IgD-negative memory B cell (primary cell): ENCODE data around the gene ADGRD1. TPM values are rescaled to one million over a fixed set of nuclear protein-coding genes. Genes with fewer than 3 reads are reported as not detected.

ENCODE experiments used
- H3K27ac Mint-ChIP-seq, 3 donors: one replicate each; pipeline ENCODE4 v1.8.0; 2020 to 2022; ENCODE audit warnings: mild to moderate bottlenecking in 3 of 3, mixed read lengths in 3 of 3, moderate library complexity in 1 of 3
- H3K27me3 Mint-ChIP-seq: one replicate; pipeline ENCODE4 v1.8.0; 2021; ENCODE audit warnings: mixed read lengths
- H3K36me3 Mint-ChIP-seq: one replicate; pipeline ENCODE4 v1.8.0; 2020; ENCODE audit warnings: mild to moderate bottlenecking, mixed read lengths
- H3K4me1 Mint-ChIP-seq, 3 donors: one replicate each; pipeline ENCODE4 v1.8.0; 2020 to 2022; ENCODE audit warnings: mixed read lengths in 3 of 3, mild to moderate bottlenecking in 1 of 3
- H3K4me3 Mint-ChIP-seq, 4 donors: one replicate each; pipeline ENCODE4 v1.8.0; 2020 to 2022; ENCODE audit warnings: mild to moderate bottlenecking in 4 of 4, mixed read lengths in 4 of 4, moderate library complexity in 3 of 4
- H3K9me3 Mint-ChIP-seq, 3 donors: one replicate each; pipeline ENCODE4 v1.8.0; 2020 to 2021; ENCODE audit warnings: mixed read lengths in 3 of 3, mild to moderate bottlenecking in 1 of 3
- polyA plus RNA-seq: library from polyadenylated mRNA; unstranded; fragments of 300-500 nt; fragmentation: Illumina TruSeq; gene quantifications from one replicate; pipeline ENCODE4 v1.2.3, GENCODE V29; 2021

ADGRD1 gene
- polyA plus RNA-seq, 1 donor from 2014 or later = 0.50 TPM

GRCh38 chr12:131102493-131102931 lies 148.8 kb downstream of the ADGRD1 start:
- peaks cover 0 to 2% (median 0%) of the 10 kb centered on the region in 3 donors for H3K9me3 Mint-ChIP-seq
- peaks cover 9% of the 10 kb centered on the region for H3K27me3 Mint-ChIP-seq
- H3K4me3 Mint-ChIP-seq = no peak overlapping the region
- H3K27ac Mint-ChIP-seq = no peak overlapping the region
- peaks cover 6 to 14% (median 9%) of the 10 kb centered on the region in 3 donors for H3K4me1 Mint-ChIP-seq
- H3K36me3 Mint-ChIP-seq = no peaks in the 10 kb centered on the region

- H3K4me1 Mint-ChIP-seq = peaks cover 6 to 14% (median 9%) of the 10 kb centered on the region in 3 donors
- H3K36me3 Mint-ChIP-seq = no peaks in the 10 kb centered on the region
- H3K27me3 Mint-ChIP-seq = peaks cover 7% of the 10 kb centered on the region
- H3K27ac Mint-ChIP-seq = no peak overlapping the region
- H3K4me3 Mint-ChIP-seq = no peak overlapping the region
- peaks cover 0 to 2% (median 0%) of the 10 kb centered on the region in 3 donors for H3K9me3 Mint-ChIP-seq
Observed at GRCh38 chr12:131102991-131103668, 149.4 kb downstream of the ADGRD1 start.

- Mint-ChIP-seq H3K27ac (no peak overlapping the region), H3K4me1 (peaks cover 6 to 14% (median 9%) of the 10 kb centered on the region in 3 donors), H3K27me3 (peaks cover 7% of the 10 kb centered on the region), H3K4me3 (no peak overlapping the region), H3K36me3 (no peaks in the 10 kb centered on the region), H3K9me3 (peaks cover 0 to 2% (median 0%) of the 10 kb centered on the region in 3 donors)
Observed at GRCh38 chr12:131103669-131104462, 150.2 kb downstream of the ADGRD1 start.

- H3K36me3 Mint-ChIP-seq = no peaks in the 10 kb centered on the region
- no peak overlapping the region for H3K4me3 Mint-ChIP-seq
- peaks cover 0 to 5% (median 0%) of the 10 kb centered on the region in 3 donors for H3K9me3 Mint-ChIP-seq
- peak overlapping the region in 1 of 3 donors; percentile 28 for H3K27ac Mint-ChIP-seq
- peaks cover 7% of the 10 kb centered on the region for H3K27me3 Mint-ChIP-seq
- H3K4me1 Mint-ChIP-seq = peaks cover 6 to 14% (median 9%) of the 10 kb centered on the region in 3 donors
Observed at GRCh38 chr12:131104463-131105350, 151.0 kb downstream of the ADGRD1 start.

GRCh38 chr12:131105351-131105735 lies 151.6 kb downstream of the ADGRD1 start:
- peaks cover 0 to 5% (median 0%) of the 10 kb centered on the region in 3 donors for H3K9me3 Mint-ChIP-seq
- peak overlapping the region in 1 of 3 donors; percentile 28 for H3K27ac Mint-ChIP-seq
- H3K4me1 Mint-ChIP-seq = peaks cover 6 to 14% (median 9%) of the 10 kb centered on the region in 3 donors
- H3K36me3 Mint-ChIP-seq = no peaks in the 10 kb centered on the region
- peaks cover 7% of the 10 kb centered on the region for H3K27me3 Mint-ChIP-seq
- no peak overlapping the region for H3K4me3 Mint-ChIP-seq

- peaks cover 6 to 14% (median 9%) of the 10 kb centered on the region in 3 donors for H3K4me1 Mint-ChIP-seq
- peaks cover 0 to 4% (median 0%) of the 10 kb centered on the region in 3 donors for H3K9me3 Mint-ChIP-seq
- H3K27ac Mint-ChIP-seq = peak overlapping the region in 1 of 3 donors; percentile 61
- no peak overlapping the region for H3K4me3 Mint-ChIP-seq
- peaks cover 7% of the 10 kb centered on the region for H3K27me3 Mint-ChIP-seq
- H3K36me3 Mint-ChIP-seq = no peaks in the 10 kb centered on the region
Observed at GRCh38 chr12:131105736-131106348, 152.1 kb downstream of the ADGRD1 start.

GRCh38 chr12:131106349-131106941 lies 152.7 kb downstream of the ADGRD1 start:
- Mint-ChIP-seq H3K27ac (no peak overlapping the region), H3K27me3 (peaks cover 6% of the 10 kb centered on the region), H3K4me1 (peaks cover 6 to 14% (median 9%) of the 10 kb centered on the region in 3 donors), H3K9me3 (peaks cover 0 to 2% (median 0%) of the 10 kb centered on the region in 3 donors), H3K4me3 (no peak overlapping the region), H3K36me3 (no peaks in the 10 kb centered on the region)

GRCh38 chr12:131108177-131108955 lies 154.7 kb downstream of the ADGRD1 start:
- Mint-ChIP-seq H3K9me3 (peaks cover 0 to 2% (median 0%) of the 10 kb centered on the region in 3 donors), H3K36me3 (peaks cover 2% of the 10 kb centered on the region), H3K27ac (no peak overlapping the region), H3K27me3 (peaks cover 6% of the 10 kb centered on the region), H3K4me1 (peaks cover 0 to 7% (median 4%) of the 10 kb centered on the region in 3 donors), H3K4me3 (no peak overlapping the region)

GRCh38 chr12:131111446-131111845 lies 157.7 kb downstream of the ADGRD1 start:
- H3K27me3 Mint-ChIP-seq = peaks cover 5% of the 10 kb centered on the region
- H3K4me3 Mint-ChIP-seq = no peak overlapping the region
- H3K9me3 Mint-ChIP-seq = peaks cover 0 to 2% (median 0%) of the 10 kb centered on the region in 3 donors
- H3K36me3 Mint-ChIP-seq = peaks cover 2% of the 10 kb centered on the region
- no peak overlapping the region for H3K27ac Mint-ChIP-seq
- no peaks in the 10 kb centered on the region for H3K4me1 Mint-ChIP-seq

- Mint-ChIP-seq H3K4me3 (no peak overlapping the region), H3K27me3 (peaks cover 5% of the 10 kb centered on the region), H3K36me3 (peaks cover 2% of the 10 kb centered on the region), H3K9me3 (peaks cover 0 to 2% (median 0%) of the 10 kb centered on the region in 3 donors), H3K27ac (no peak overlapping the region), H3K4me1 (no peaks in the 10 kb centered on the region)
Observed at GRCh38 chr12:131112021-131112420, 158.3 kb downstream of the ADGRD1 start.

- Mint-ChIP-seq H3K36me3 (peaks cover 2% of the 10 kb centered on the region), H3K4me1 (no peaks in the 10 kb centered on the region), H3K27me3 (peaks cover 5% of the 10 kb centered on the region), H3K9me3 (peaks cover 0 to 2% (median 0%) of the 10 kb centered on the region in 3 donors), H3K27ac (no peak overlapping the region), H3K4me3 (no peak overlapping the region)
Observed at GRCh38 chr12:131112700-131113290, 159.1 kb downstream of the ADGRD1 start.

- H3K9me3 Mint-ChIP-seq = peaks cover 0 to 2% (median 0%) of the 10 kb centered on the region in 3 donors
- no peak overlapping the region for H3K4me3 Mint-ChIP-seq
- peaks cover 5% of the 10 kb centered on the region for H3K27me3 Mint-ChIP-seq
- no peak overlapping the region for H3K27ac Mint-ChIP-seq
- no peaks in the 10 kb centered on the region for H3K4me1 Mint-ChIP-seq
- peaks cover 2% of the 10 kb centered on the region for H3K36me3 Mint-ChIP-seq
Observed at GRCh38 chr12:131113568-131114270, 160.0 kb downstream of the ADGRD1 start.
